ENCODE measurements around the gene XIRP1. TPM values are rescaled to one million over a fixed set of nuclear protein-coding genes. Genes with fewer than 3 reads are reported as not detected.
"Not testable (repeated sequence)": the region's sequence is repeated elsewhere in the genome, so short reads cannot be mapped to it uniquely, and the experiment has no call there.

Gene XIRP1
- total RNA-seq, 1 donor from 2014 or later: not detected

- no peak for DNase-seq
These were observed 7.0 kb downstream of the XIRP1 start for GRCh38 chr3:39185326-39185958.

GRCh38 chr3:39184968-39185285 is 7.5 kb downstream of the XIRP1 start:
- DNase-seq: no peak

GRCh38 chr3:39184081-39184967 is 8.1 kb downstream of the XIRP1 start:
- DNase-seq: no peak

GRCh38 chr3:39183211-39184080 is 8.9 kb downstream of the XIRP1 start:
- no peak for DNase-seq

GRCh38 chr3:39181408-39182335 is 10.7 kb downstream of the XIRP1 start:
- DNase-seq: no peak

- DNase-seq: peak; percentile 48
These were observed 11.6 kb downstream of the XIRP1 start for GRCh38 chr3:39180546-39181346.

GRCh38 chr3:39180183-39180545 is 12.2 kb downstream of the XIRP1 start:
- DNase-seq: no peak

GRCh38 chr3:39178553-39178952 is 13.8 kb downstream of the XIRP1 start:
- no peak for DNase-seq

- DNase-seq: peak; percentile 79
These were observed 14.6 kb downstream of the XIRP1 start for GRCh38 chr3:39177708-39178332.

GRCh38 chr3:39176025-39176714 is 16.2 kb downstream of the XIRP1 start:
- DNase-seq: no peak

GRCh38 chr3:39173318-39174125 is 18.9 kb downstream of the XIRP1 start:
- DNase-seq: no peak

GRCh38 chr3:39171860-39172259 is 20.5 kb downstream of the XIRP1 start:
- DNase-seq: no peak

- not testable (repeated sequence) for DNase-seq
These were observed 21.5 kb downstream of the XIRP1 start for GRCh38 chr3:39170877-39171276.

GRCh38 chr3:39170461-39170860 is 21.9 kb downstream of the XIRP1 start:
- no peak for DNase-seq

- DNase-seq: no peak
These were observed 22.7 kb downstream of the XIRP1 start for GRCh38 chr3:39169712-39170111.

- no peak for DNase-seq
These were observed 24.1 kb downstream of the XIRP1 start for GRCh38 chr3:39168156-39168780.

GRCh38 chr3:39166932-39167532 is 25.4 kb downstream of the XIRP1 start:
- DNase-seq: no peak

- DNase-seq: no peak
These were observed 26.2 kb downstream of the XIRP1 start for GRCh38 chr3:39166134-39166710.

Data from occipital lobe (tissue), 2 donors.